ENCODE results near the gene EPC2. TPM values are rescaled to one million over a fixed set of nuclear protein-coding genes. Genes with fewer than 3 reads are reported as not detected.

The EPC2 gene
- total and polyA plus RNA-seq, 10 of the 15 experiments (the other 5 are each of a cell fraction or from before 2014, with no cell fraction given): 2.0 to 16.5 (median 10.8) TPM

DNA sequence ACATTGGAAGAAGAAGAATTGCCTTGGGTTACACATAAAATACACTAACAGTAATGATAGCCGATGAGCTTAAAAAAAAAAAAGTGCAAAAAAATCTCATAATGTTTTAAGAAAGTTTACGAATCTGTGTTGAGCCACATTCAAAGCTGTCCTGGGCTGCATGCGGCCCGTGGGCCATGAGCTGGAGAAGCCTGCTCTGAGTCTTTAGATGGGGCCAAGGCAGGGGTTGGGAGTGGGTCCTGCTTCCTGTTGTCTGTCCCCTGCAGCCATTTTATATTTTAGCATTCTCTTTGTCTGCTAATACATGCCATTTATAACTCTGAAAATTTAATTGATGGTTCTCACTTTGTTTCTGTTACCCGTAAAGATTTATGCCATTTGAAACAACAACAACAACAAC is 93.2 kb downstream of the EPC2 start:
- Histone ChIP-seq H3K27ac (ENCODE audit: control insufficient read depth, insufficient read depth) (no peak overlapping the region), H3K4me1 (ENCODE audit: control insufficient read depth, insufficient read depth, low read length) (no peaks in the 10 kb centered on the region), H3K4me3 (no peak overlapping the region), H3K27me3 (replicated peaks in 1 of 2; ENCODE audit: control insufficient read depth in 2 of 2, insufficient read depth in 2 of 2, low read length in 1 of 2) (no peaks in the 10 kb centered on the region), H2AFZ (ENCODE audit: control insufficient read depth, low read depth, low read length) (no peak overlapping the region), H4K20me1 (ENCODE audit: control insufficient read depth, insufficient read depth) (no peaks in the 10 kb centered on the region), H3K36me3 (ENCODE audit: control insufficient read depth in 2 of 2, insufficient read depth in 2 of 2, low read length in 1 of 2) (no peaks in the 10 kb centered on the region), H3K9ac (ENCODE audit: control insufficient read depth, insufficient read depth, low read length) (no peak overlapping the region), H3K9me3 (replicated peaks; ENCODE audit: control insufficient read depth, insufficient read depth, low read length) (no peaks in the 10 kb centered on the region), H3K79me2 (ENCODE audit: control insufficient read depth, insufficient read depth, low read length) (no peaks in the 10 kb centered on the region; the same call in 1 of the 2 replicates), H3K4me2 (ENCODE audit: control insufficient read depth, insufficient read depth) (no peak overlapping the region)
- ChIA-PET SMC1A (ENCODE audit: uncharacterized antibody, unreplicated experiment) (no interaction called here), CTCF (interaction anchor here (1.3 kb wide), 1 partner anchor 14 kb away, joined by 6 read pairs; no protein-coding TSS in a partner anchor), POLR2A (no interaction called here), RAD21 (ENCODE audit: unreplicated experiment) (no interaction called here)
- intact Hi-C loops (cut with micrococcal nuclease; ENCODE audit: unreplicated experiment): no loop called here
- FAIRE-seq: no peak
- no peak for ATAC-seq
- 98% methylated on average over 5 of the region's 5 CpGs for WGBS (ENCODE audit: insufficient coverage, insufficient replicate concordance, low lambda C conversion rate, missing lambda C conversion rate)
- in situ Hi-C loops (cut with MboI): no loop called here
- no TSS peak for BruUV-seq (replicated peaks)
- no peak for DNase-seq (ENCODE audit: low read depth, low spot score)
- TF ChIP-seq MYB (IDR thresholded peaks at IDR 0.05; ENCODE audit: borderline replicate concordance, low read depth, low read length) (no peak), TCF12 (IDR thresholded peaks at IDR 0.05; ENCODE audit: low read depth, low read length) (no peak), POLR2AphosphoS2 (IDR thresholded peaks at IDR 0.05; ENCODE audit: low read depth, low read length) (no peak), REST (IDR thresholded peaks at IDR 0.05; ENCODE audit: low read depth, low read length) (no peak), MEF2A (IDR thresholded peaks at IDR 0.05; ENCODE audit: insufficient read depth, low read depth, low read length) (no peak), FOXK2 (IDR thresholded peaks at IDR 0.05) (no peak), BACH1 (IDR thresholded peaks at IDR 0.05; ENCODE audit: borderline replicate concordance) (no peak), HDAC6 (IDR thresholded peaks at IDR 0.05; ENCODE audit: unreplicated experiment) (no peak), RB1 (IDR thresholded peaks at IDR 0.05; ENCODE audit: borderline replicate concordance) (no peak), NR2C2 (IDR thresholded peaks at IDR 0.05; ENCODE audit: borderline replicate concordance, control insufficient read depth, insufficient read length, low read depth) (no peak)
- TF ChIP-seq, protein P1, sequence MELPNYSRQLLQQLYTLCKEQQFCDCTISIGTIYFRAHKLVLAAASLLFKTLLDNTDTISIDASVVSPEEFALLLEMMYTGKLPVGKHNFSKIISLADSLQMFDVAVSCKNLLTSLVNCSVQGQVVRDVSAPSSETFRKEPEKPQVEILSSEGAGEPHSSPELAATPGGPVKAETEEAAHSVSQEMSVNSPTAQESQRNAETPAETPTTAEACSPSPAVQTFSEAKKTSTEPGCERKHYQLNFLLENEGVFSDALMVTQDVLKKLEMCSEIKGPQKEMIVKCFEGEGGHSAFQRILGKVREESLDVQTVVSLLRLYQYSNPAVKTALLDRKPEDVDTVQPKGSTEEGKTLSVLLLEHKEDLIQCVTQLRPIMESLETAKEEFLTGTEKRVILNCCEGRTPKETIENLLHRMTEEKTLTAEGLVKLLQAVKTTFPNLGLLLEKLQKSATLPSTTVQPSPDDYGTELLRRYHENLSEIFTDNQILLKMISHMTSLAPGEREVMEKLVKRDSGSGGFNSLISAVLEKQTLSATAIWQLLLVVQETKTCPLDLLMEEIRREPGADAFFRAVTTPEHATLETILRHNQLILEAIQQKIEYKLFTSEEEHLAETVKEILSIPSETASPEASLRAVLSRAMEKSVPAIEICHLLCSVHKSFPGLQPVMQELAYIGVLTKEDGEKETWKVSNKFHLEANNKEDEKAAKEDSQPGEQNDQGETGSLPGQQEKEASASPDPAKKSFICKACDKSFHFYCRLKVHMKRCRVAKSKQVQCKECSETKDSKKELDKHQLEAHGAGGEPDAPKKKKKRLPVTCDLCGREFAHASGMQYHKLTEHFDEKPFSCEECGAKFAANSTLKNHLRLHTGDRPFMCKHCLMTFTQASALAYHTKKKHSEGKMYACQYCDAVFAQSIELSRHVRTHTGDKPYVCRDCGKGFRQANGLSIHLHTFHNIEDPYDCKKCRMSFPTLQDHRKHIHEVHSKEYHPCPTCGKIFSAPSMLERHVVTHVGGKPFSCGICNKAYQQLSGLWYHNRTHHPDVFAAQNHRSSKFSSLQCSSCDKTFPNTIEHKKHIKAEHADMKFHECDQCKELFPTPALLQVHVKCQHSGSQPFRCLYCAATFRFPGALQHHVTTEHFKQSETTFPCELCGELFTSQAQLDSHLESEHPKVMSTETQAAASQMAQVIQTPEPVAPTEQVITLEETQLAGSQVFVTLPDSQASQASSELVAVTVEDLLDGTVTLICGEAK (IDR thresholded peaks at IDR 0.05; ENCODE audit: borderline replicate concordance): no peak
- TF ChIP-seq, protein P2, sequence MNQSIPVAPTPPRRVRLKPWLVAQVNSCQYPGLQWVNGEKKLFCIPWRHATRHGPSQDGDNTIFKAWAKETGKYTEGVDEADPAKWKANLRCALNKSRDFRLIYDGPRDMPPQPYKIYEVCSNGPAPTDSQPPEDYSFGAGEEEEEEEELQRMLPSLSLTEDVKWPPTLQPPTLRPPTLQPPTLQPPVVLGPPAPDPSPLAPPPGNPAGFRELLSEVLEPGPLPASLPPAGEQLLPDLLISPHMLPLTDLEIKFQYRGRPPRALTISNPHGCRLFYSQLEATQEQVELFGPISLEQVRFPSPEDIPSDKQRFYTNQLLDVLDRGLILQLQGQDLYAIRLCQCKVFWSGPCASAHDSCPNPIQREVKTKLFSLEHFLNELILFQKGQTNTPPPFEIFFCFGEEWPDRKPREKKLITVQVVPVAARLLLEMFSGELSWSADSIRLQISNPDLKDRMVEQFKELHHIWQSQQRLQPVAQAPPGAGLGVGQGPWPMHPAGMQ (IDR thresholded peaks at IDR 0.05; ENCODE audit: borderline replicate concordance): no peak
- TF ChIP-seq, protein P3, sequence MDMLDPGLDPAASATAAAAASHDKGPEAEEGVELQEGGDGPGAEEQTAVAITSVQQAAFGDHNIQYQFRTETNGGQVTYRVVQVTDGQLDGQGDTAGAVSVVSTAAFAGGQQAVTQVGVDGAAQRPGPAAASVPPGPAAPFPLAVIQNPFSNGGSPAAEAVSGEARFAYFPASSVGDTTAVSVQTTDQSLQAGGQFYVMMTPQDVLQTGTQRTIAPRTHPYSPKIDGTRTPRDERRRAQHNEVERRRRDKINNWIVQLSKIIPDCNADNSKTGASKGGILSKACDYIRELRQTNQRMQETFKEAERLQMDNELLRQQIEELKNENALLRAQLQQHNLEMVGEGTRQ (IDR thresholded peaks at IDR 0.05; ENCODE audit: borderline replicate concordance, low read depth, low read length): no peak
